Natural killer cell (primary cell): ENCODE results near the gene POP7. TPM values are rescaled to one million over a fixed set of nuclear protein-coding genes. Genes with fewer than 3 reads are reported as not detected.

Source experiments
- ATAC-seq, 3 donors: fragments of 150-1000 bp in 2 of 3; fragments of 200-7000 bp in 1 of 3; cut with Tn5 transposase; 1 replicate in 1 of 3; 2 replicates in 2 of 3; pipeline ENCODE4 v1.10.0; 2021; ENCODE audit warnings: mild to moderate bottlenecking in 2 of 3, moderate library complexity in 2 of 3
- DNase-seq, 2 donors: peaks; one replicate each; pipeline versions ENCODE4 v3.0.0 to v3.0.0-alpha.2; 2013 to 2021; ENCODE audit warnings: mixed read lengths in 1 of 2
- H3K27ac ChIP-seq: one replicate; pipeline ENCODE4 v1.5.1; 2013; ENCODE audit warnings: mild to moderate bottlenecking, low read length
- H3K27me3 ChIP-seq: one replicate; pipeline ENCODE4 v1.6.1; 2013; ENCODE audit warnings: low read length; ENCODE audit not compliant: control insufficient read depth, insufficient read depth
- H3K36me3 ChIP-seq: one replicate; pipeline ENCODE4 v1.6.1; 2013; ENCODE audit warnings: low read length; ENCODE audit not compliant: control insufficient read depth, insufficient read depth
- H3K4me1 ChIP-seq: one replicate; pipeline ENCODE4 v1.6.1; 2013; ENCODE audit warnings: low read length; ENCODE audit not compliant: control insufficient read depth, insufficient read depth
- H3K4me3 ChIP-seq: one replicate; pipeline ENCODE4 v1.5.1; 2013; ENCODE audit warnings: low read length
- H3K9me3 ChIP-seq: one replicate; pipeline ENCODE4 v1.6.1; 2013; ENCODE audit warnings: low read length; ENCODE audit not compliant: control insufficient read depth, insufficient read depth
- H3K27ac Mint-ChIP-seq, 2 donors: one replicate each; pipeline ENCODE4 v1.8.0; 2022; ENCODE audit warnings: mild to moderate bottlenecking in 2 of 2, mixed read lengths in 2 of 2, moderate library complexity in 1 of 2
- H3K27me3 Mint-ChIP-seq, 2 donors: one replicate each; pipeline ENCODE4 v1.8.0; 2022; ENCODE audit warnings: low read depth in 2 of 2, mixed read lengths in 2 of 2
- H3K36me3 Mint-ChIP-seq: one replicate; pipeline ENCODE4 v1.8.0; 2022; ENCODE audit warnings: mixed read lengths
- H3K4me1 Mint-ChIP-seq, 2 donors: one replicate each; pipeline ENCODE4 v1.8.0; 2022; ENCODE audit warnings: mixed read lengths in 2 of 2
- H3K4me3 Mint-ChIP-seq: one replicate; pipeline ENCODE4 v1.8.0; 2022; ENCODE audit warnings: mild to moderate bottlenecking, moderate library complexity, mixed read lengths
- H3K9me3 Mint-ChIP-seq, 2 donors: one replicate each; pipeline ENCODE4 v1.8.0; 2022; ENCODE audit warnings: mixed read lengths in 2 of 2
- CTCF ChIP-seq: fragments of 200-600 bp; IDR thresholded peaks from one replicate; pipeline ENCODE4 v1.8.0; 2022; ENCODE audit warnings: antibody characterized with exemption
- WGBS: methylation state at CpG from one replicate; pipeline ENCODE4 v1.1.7; 2013; ENCODE audit warnings: missing lambda C conversion rate; ENCODE audit not compliant: insufficient coverage; 5-methylcytosine and 5-hydroxymethylcytosine counted together
- intact Hi-C: fragments of 100-400 bp; cut with micrococcal nuclease; formaldehyde crosslinking; loops from one replicate; pipeline ENCODE4 v1.14.2; 2022
- total RNA-seq, 4 donors: library from RNA; stranded (reverse); fragments of 120-200 nt in 1 of 4; gene quantifications; one replicate each; pipeline versions ENCODE4 v1.2.3 to v1.2.4, GENCODE V29; 2013 to 2022

Gene POP7
- total RNA-seq, 3 donors from 2014 or later (not counting 1 experiment from before 2014, with no cell fraction given) = 17.6 to 22.1 (median 17.6) TPM

GRCh38 chr7:100683659-100684533 lies 22.0 kb upstream of the POP7 start:
- DNase-seq (no peak), ATAC-seq (no peak)
- intact Hi-C loops = no loop called here
- H3K27ac ChIP-seq = no peak overlapping the region
- no peaks in the 10 kb centered on the region for H3K27me3 ChIP-seq
- peaks cover 2 to 34% of the 10 kb centered on the region in 2 donors for H3K4me1 Mint-ChIP-seq
- H3K9me3 ChIP-seq = no peaks in the 10 kb centered on the region
- TF ChIP-seq CTCF = no peak
- peaks cover 30% of the 10 kb centered on the region for H3K4me1 ChIP-seq
- peaks cover 80% of the 10 kb centered on the region for H3K36me3 ChIP-seq
- no peak overlapping the region for H3K4me3 Mint-ChIP-seq
- 97% methylated on average over 36 of the region's 37 CpGs for WGBS
- H3K27me3 Mint-ChIP-seq = no peaks in the 10 kb centered on the region
- no peaks in the 10 kb centered on the region for H3K36me3 Mint-ChIP-seq
- H3K27ac Mint-ChIP-seq = no peak overlapping the region
- no peaks in the 10 kb centered on the region for H3K9me3 Mint-ChIP-seq
- no peak overlapping the region for H3K4me3 ChIP-seq

GRCh38 chr7:100684534-100685042 lies 21.3 kb upstream of the POP7 start:
- no peaks in the 10 kb centered on the region for H3K9me3 Mint-ChIP-seq
- 97% methylated on average over 16 of the region's 16 CpGs for WGBS

GRCh38 chr7:100685049-100685605 lies 20.8 kb upstream of the POP7 start:
- Histone ChIP-seq H3K36me3 (peaks cover 71% of the 10 kb centered on the region), H3K9me3 (no peaks in the 10 kb centered on the region), H3K27ac (no peak overlapping the region), H3K27me3 (no peaks in the 10 kb centered on the region), H3K4me1 (peaks cover 25% of the 10 kb centered on the region), H3K4me3 (no peak overlapping the region)
- 97% methylated on average over 17 of the region's 18 CpGs for whole genome bisulfite sequencing
- no peak overlapping the region for H3K4me3 Mint-ChIP-seq
- no peak for DNase-seq
- TF ChIP-seq CTCF = no peak
- no peaks in the 10 kb centered on the region for H3K9me3 Mint-ChIP-seq
- H3K36me3 Mint-ChIP-seq = no peaks in the 10 kb centered on the region
- H3K27me3 Mint-ChIP-seq = no peaks in the 10 kb centered on the region
- intact Hi-C loops = no loop called here
- H3K4me1 Mint-ChIP-seq = peaks cover 5 to 28% of the 10 kb centered on the region in 2 donors
- ATAC-seq = no peak
- no peak overlapping the region for H3K27ac Mint-ChIP-seq

More at GRCh38 chr7:100684534-100685042, 21.3 kb upstream of the POP7 start:
- DNase-seq (no peak), ATAC-seq (no peak)
- peaks cover 5 to 33% of the 10 kb centered on the region in 2 donors for H3K4me1 Mint-ChIP-seq
- no peaks in the 10 kb centered on the region for H3K9me3 ChIP-seq
- intact Hi-C loops = no loop called here
- H3K27me3 Mint-ChIP-seq = no peaks in the 10 kb centered on the region
- H3K27ac Mint-ChIP-seq = no peak overlapping the region
- H3K4me1 ChIP-seq = peaks cover 28% of the 10 kb centered on the region
- peaks cover 73% of the 10 kb centered on the region for H3K36me3 ChIP-seq
- H3K4me3 Mint-ChIP-seq = no peak overlapping the region
- no peaks in the 10 kb centered on the region for H3K27me3 ChIP-seq
- H3K36me3 Mint-ChIP-seq = no peaks in the 10 kb centered on the region
- no peak for TF ChIP-seq CTCF
- H3K4me3 ChIP-seq = no peak overlapping the region
- no peak overlapping the region for H3K27ac ChIP-seq
